ENCODE results near the gene TNFSF8.

The TNFSF8 gene

GRCh38 chr9:114889802-114890224 lies 40.6 kb downstream of the TNFSF8 start:
- TF ChIP-seq CTCF (IDR thresholded peaks at IDR 0.05; ENCODE audit: borderline replicate concordance, control extremely low read depth, extremely low read depth, insufficient read depth, missing control alignments): no peak
- DNase-seq (ENCODE audit: low spot score): no peak
- in situ Hi-C loops (cut with MboI; ENCODE audit: low sequenced_read_pairs, unreplicated experiment): loop anchor here (10.0 kb wide), 1 partner anchor 205 kb away; the partner anchor contains the start of gene TEX48

- in situ Hi-C loops (cut with MboI; ENCODE audit: low sequenced_read_pairs, unreplicated experiment): no loop called here
- no peak for TF ChIP-seq CTCF (IDR thresholded peaks at IDR 0.05; ENCODE audit: borderline replicate concordance, control extremely low read depth, extremely low read depth, insufficient read depth, missing control alignments)
- DNase-seq (ENCODE audit: low spot score): no peak
Measured at GRCh38 chr9:114888607-114889006, 41.8 kb downstream of the TNFSF8 start.

- no peak for DNase-seq (ENCODE audit: low spot score)
- no peak for TF ChIP-seq CTCF (IDR thresholded peaks at IDR 0.05; ENCODE audit: borderline replicate concordance, control extremely low read depth, extremely low read depth, insufficient read depth, missing control alignments)
- in situ Hi-C loops (cut with MboI; ENCODE audit: low sequenced_read_pairs, unreplicated experiment): no loop called here
Measured at GRCh38 chr9:114887963-114888362, 42.4 kb downstream of the TNFSF8 start.

- DNase-seq (ENCODE audit: low spot score): no peak
- TF ChIP-seq CTCF (IDR thresholded peaks at IDR 0.05; ENCODE audit: borderline replicate concordance, control extremely low read depth, extremely low read depth, insufficient read depth, missing control alignments): no peak
- in situ Hi-C loops (cut with MboI; ENCODE audit: low sequenced_read_pairs, unreplicated experiment): no loop called here
Measured at GRCh38 chr9:114884787-114885452, 45.5 kb downstream of the TNFSF8 start.

- no peak for DNase-seq (ENCODE audit: low spot score)
- in situ Hi-C loops (cut with MboI; ENCODE audit: low sequenced_read_pairs, unreplicated experiment): no loop called here
- no peak for TF ChIP-seq CTCF (IDR thresholded peaks at IDR 0.05; ENCODE audit: borderline replicate concordance, control extremely low read depth, extremely low read depth, insufficient read depth, missing control alignments)
Measured at GRCh38 chr9:114883709-114884108, 46.7 kb downstream of the TNFSF8 start.

GRCh38 chr9:114880291-114880745 lies 50.1 kb downstream of the TNFSF8 start:
- no peak for TF ChIP-seq CTCF (IDR thresholded peaks at IDR 0.05; ENCODE audit: borderline replicate concordance, control extremely low read depth, extremely low read depth, insufficient read depth, missing control alignments)
- DNase-seq (ENCODE audit: low spot score): no peak
- in situ Hi-C loops (cut with MboI; ENCODE audit: low sequenced_read_pairs, unreplicated experiment): no loop called here
